ENCODE results near the gene RADIL. TPM values are rescaled to one million over a fixed set of nuclear protein-coding genes. Genes with fewer than 3 reads are reported as not detected.

Gene RADIL
- total and polyA plus RNA-seq, 11 donors, result 1.1 to 9.0 (median 3.4) TPM

GRCh38 chr7:4825081-4825480, 58.4 kb downstream of the RADIL start:
- intact Hi-C loops (cut with DNase I), result loop anchor here in 1 of 10 donors (10.0 kb wide), 1 partner anchor 260 kb away; no protein-coding TSS in a partner anchor
- no peak for TF ChIP-seq POLR2A (IDR thresholded peaks at IDR 0.05)
- peak in 1 of 5 donors; percentile 41 for DNase-seq
- Histone ChIP-seq H3K4me3 (no peak overlapping the region), H3K36me3 (peaks cover 0 to 3% (median 0%) of the 10 kb centered on the region in 9 donors), H3K27me3 (no peaks in the 10 kb centered on the region), H3K9me3 (no peaks in the 10 kb centered on the region), H3K27ac (no peak overlapping the region), H3K4me1 (peaks cover 0 to 31% (median 12%) of the 10 kb centered on the region in 12 donors)
- no peak for ATAC-seq
- 96 to 97% (median 96%) methylated on average over 15 of the region's 15 CpGs for WGBS, 4 donors

GRCh38 chr7:4824120-4824775, 59.3 kb downstream of the RADIL start:
- H3K9me3 ChIP-seq, result no peaks in the 10 kb centered on the region
- WGBS, 4 donors, result 86 to 92% (median 90%) methylated on average over 18 to 20 of the region's 20 CpGs
- H3K27ac ChIP-seq, result no peak overlapping the region
- TF ChIP-seq POLR2A (IDR thresholded peaks at IDR 0.05), result no peak
- no peak for TF ChIP-seq CTCF (IDR thresholded peaks at IDR 0.05)
- H3K27me3 ChIP-seq, result no peaks in the 10 kb centered on the region
- DNase-seq (peak in 2 of 5 donors; percentile 5 to 38), ATAC-seq (no peak)
- peaks cover 0 to 40% (median 15%) of the 10 kb centered on the region in 12 donors for H3K4me1 ChIP-seq
- no peaks in the 10 kb centered on the region for H3K36me3 ChIP-seq
- intact Hi-C loops (cut with DNase I), result loop anchor here in 1 of 10 donors (10.0 kb wide), 1 partner anchor 261 kb away; no protein-coding TSS in a partner anchor
- H3K4me3 ChIP-seq, result no peak overlapping the region

GRCh38 chr7:4823441-4824119, 59.9 kb downstream of the RADIL start:
- no peak for TF ChIP-seq CTCF (IDR thresholded peaks at IDR 0.05)
- no peak for TF ChIP-seq POLR2A (IDR thresholded peaks at IDR 0.05)
- ATAC-seq, result no peak
- no peaks in the 10 kb centered on the region for H3K36me3 ChIP-seq
- no peaks in the 10 kb centered on the region for H3K27me3 ChIP-seq
- intact Hi-C loops (cut with DNase I), result loop anchor here in 1 of 10 donors (10.0 kb wide), 1 partner anchor 261 kb away; no protein-coding TSS in a partner anchor
- peak overlapping the region in 2 of 12 donors; percentile 17 to 51 for H3K27ac ChIP-seq
- peaks cover 0 to 41% (median 15%) of the 10 kb centered on the region in 12 donors for H3K4me1 ChIP-seq
- H3K9me3 ChIP-seq, result no peaks in the 10 kb centered on the region
- 76 to 89% (median 80%) methylated on average over 13 to 14 of the region's 14 CpGs for WGBS, 4 donors
- H3K4me3 ChIP-seq, result no peak overlapping the region
- peak in 2 of 5 donors; percentile 11 to 44 for DNase-seq

DNA sequence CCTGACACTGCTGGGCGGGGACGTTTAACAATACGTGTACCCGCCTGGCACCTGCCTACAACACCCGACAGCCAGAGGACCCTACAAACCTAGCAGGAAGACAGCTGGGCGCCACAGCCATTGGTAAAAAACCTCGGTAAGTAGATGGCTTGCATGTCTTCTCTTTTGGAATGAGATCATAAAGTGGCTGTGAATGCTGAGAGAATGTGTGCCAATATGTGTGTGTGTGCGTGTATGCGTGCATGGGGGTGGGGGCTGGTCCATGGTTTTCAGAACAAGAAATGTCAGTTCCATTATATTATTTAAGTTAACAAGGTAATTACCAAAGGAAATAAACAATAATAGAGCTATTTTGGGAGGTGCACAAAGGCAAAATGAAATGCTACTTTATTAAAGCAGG, 60.8 kb downstream of the RADIL start:
- Histone ChIP-seq H3K36me3 (peaks cover 0 to 2% (median 0%) of the 10 kb centered on the region in 9 donors), H3K27ac (peak overlapping the region in 1 of 12 donors; percentile 51), H3K27me3 (no peaks in the 10 kb centered on the region), H3K4me1 (peaks cover 0 to 49% (median 15%) of the 10 kb centered on the region in 12 donors), H3K9me3 (no peaks in the 10 kb centered on the region), H3K4me3 (no peak overlapping the region)
- WGBS, 4 donors, result 81 to 85% (median 82%) methylated on average over 9 of the region's 9 CpGs
- TF ChIP-seq POLR2A (IDR thresholded peaks at IDR 0.05), result no peak
- TF ChIP-seq CTCF (IDR thresholded peaks at IDR 0.05), result no peak
- DNase-seq (peak in 2 of 5 donors; percentile 8 to 17), ATAC-seq (no peak)
- intact Hi-C loops (cut with DNase I), result loop anchor here in 1 of 10 donors (10.0 kb wide), 1 partner anchor 262 kb away; no protein-coding TSS in a partner anchor

Data from heart left ventricle (tissue), 16 donors.